Stimulated activated naive CD8-positive, alpha-beta T cell treated with anti-CD3 and anti-CD28 coated beads, Interleukin-15, Interleukin-2, amounts not matched to agents 100 U/mL and 50 U/mL, for 24 hours (primary cell): Measurements from ENCODE around the gene LEKR1.
A peak's percentile ranks its signal among the peaks of the same experiment; 100 is the strongest.
"Not testable (repeated sequence)": the region's sequence is repeated elsewhere in the genome, so short reads cannot be mapped to it uniquely, and the experiment has no call there.

Experiments
- ATAC-seq: fragments of 150-1000 bp; cut with Tn5 transposase; one replicate; pipeline ENCODE4 v1.10.0; 2021
- DNase-seq: peaks from one replicate; pipeline ENCODE4 v3.0.0; 2021

Gene LEKR1

GRCh38 chr3:156906275-156906674 lies 80.1 kb downstream of the LEKR1 start:
- DNase-seq: no peak
- no peak for ATAC-seq

GRCh38 chr3:156908398-156908797 lies 82.2 kb downstream of the LEKR1 start:
- ATAC-seq (no peak), DNase-seq (no peak)

- DNase-seq (no peak), ATAC-seq (no peak)
Observed at GRCh38 chr3:156910022-156910421, 83.9 kb downstream of the LEKR1 start.

- not testable (repeated sequence) for ATAC-seq
Observed at GRCh38 chr3:156910831-156911230, 84.7 kb downstream of the LEKR1 start.

GRCh38 chr3:156914300-156914699 lies 88.1 kb downstream of the LEKR1 start:
- ATAC-seq, DNase-seq: not testable (repeated sequence)

More at GRCh38 chr3:156910831-156911230, 84.7 kb downstream of the LEKR1 start:
- not testable (repeated sequence) for DNase-seq

- no peak for DNase-seq
- ATAC-seq: no peak
Observed at GRCh38 chr3:156915372-156915771, 89.2 kb downstream of the LEKR1 start.

- ATAC-seq: no peak
- no peak for DNase-seq
Observed at GRCh38 chr3:156918746-156919145, 92.6 kb downstream of the LEKR1 start.

- no peak for ATAC-seq
- DNase-seq: no peak
Observed at GRCh38 chr3:156919818-156920217, 93.7 kb downstream of the LEKR1 start.

GRCh38 chr3:156920399-156920798 lies 94.2 kb downstream of the LEKR1 start:
- no peak for ATAC-seq
- no peak for DNase-seq

- DNase-seq: no peak
Observed at GRCh38 chr3:156923349-156923748, 97.2 kb downstream of the LEKR1 start.

GRCh38 chr3:156938724-156939123 lies 112.6 kb downstream of the LEKR1 start:
- no peak for ATAC-seq

More at GRCh38 chr3:156923349-156923748, 97.2 kb downstream of the LEKR1 start:
- no peak for ATAC-seq

GRCh38 chr3:156939315-156939714 lies 113.2 kb downstream of the LEKR1 start:
- DNase-seq (no peak), ATAC-seq (no peak)

More at GRCh38 chr3:156938724-156939123, 112.6 kb downstream of the LEKR1 start:
- no peak for DNase-seq

GRCh38 chr3:156941311-156941710 lies 115.2 kb downstream of the LEKR1 start:
- ATAC-seq (no peak), DNase-seq (no peak)

GRCh38 chr3:156948402-156949210 lies 122.5 kb downstream of the LEKR1 start:
- no peak for ATAC-seq
- no peak for DNase-seq

GRCh38 chr3:156952011-156952410 lies 125.9 kb downstream of the LEKR1 start:
- DNase-seq: no peak
- no peak for ATAC-seq

- no peak for ATAC-seq
- no peak for DNase-seq
Observed at GRCh38 chr3:156957715-156958114, 131.6 kb downstream of the LEKR1 start.

- ATAC-seq: no peak
- no peak for DNase-seq
Observed at GRCh38 chr3:156963096-156963495, 136.9 kb downstream of the LEKR1 start.

- no peak for DNase-seq
- ATAC-seq: no peak
Observed at GRCh38 chr3:156964577-156964976, 138.4 kb downstream of the LEKR1 start.

GRCh38 chr3:156966349-156966748 lies 140.2 kb downstream of the LEKR1 start:
- ATAC-seq, DNase-seq: not testable (repeated sequence)

GRCh38 chr3:156973954-156974353 lies 147.8 kb downstream of the LEKR1 start:
- no peak for DNase-seq

GRCh38 chr3:156974931-156975330 lies 148.8 kb downstream of the LEKR1 start:
- ATAC-seq (no peak), DNase-seq (no peak)

More at GRCh38 chr3:156973954-156974353, 147.8 kb downstream of the LEKR1 start:
- ATAC-seq: no peak

- no peak for ATAC-seq
- no peak for DNase-seq
Observed at GRCh38 chr3:156975721-156976120, 149.6 kb downstream of the LEKR1 start.

- ATAC-seq: no peak
Observed at GRCh38 chr3:156976933-156977332, 150.8 kb downstream of the LEKR1 start.

GRCh38 chr3:156978481-156978961 lies 152.4 kb downstream of the LEKR1 start:
- ATAC-seq: peak; percentile 28

More at GRCh38 chr3:156976933-156977332, 150.8 kb downstream of the LEKR1 start:
- DNase-seq: no peak

More at GRCh38 chr3:156978481-156978961, 152.4 kb downstream of the LEKR1 start:
- no peak for DNase-seq
